Natural killer cell (primary cell): ENCODE data around the gene KDM6A. TPM values are rescaled to one million over a fixed set of nuclear protein-coding genes. Genes with fewer than 3 reads are reported as not detected.

Experiments
- ATAC-seq, 3 donors: fragments of 150-1000 bp in 2 of 3; fragments of 200-7000 bp in 1 of 3; cut with Tn5 transposase; 1 replicate in 1 of 3; 2 replicates in 2 of 3; pipeline ENCODE4 v1.10.0; 2021; ENCODE audit warnings: mild to moderate bottlenecking in 2 of 3, moderate library complexity in 2 of 3
- DNase-seq, 2 donors: peaks; one replicate each; pipeline versions ENCODE4 v3.0.0 to v3.0.0-alpha.2; 2013 to 2021; ENCODE audit warnings: mixed read lengths in 1 of 2
- H3K27ac ChIP-seq: one replicate; pipeline ENCODE4 v1.5.1; 2013; ENCODE audit warnings: mild to moderate bottlenecking, low read length
- H3K27me3 ChIP-seq: one replicate; pipeline ENCODE4 v1.6.1; 2013; ENCODE audit warnings: low read length; ENCODE audit not compliant: control insufficient read depth, insufficient read depth
- H3K36me3 ChIP-seq: one replicate; pipeline ENCODE4 v1.6.1; 2013; ENCODE audit warnings: low read length; ENCODE audit not compliant: control insufficient read depth, insufficient read depth
- H3K4me1 ChIP-seq: one replicate; pipeline ENCODE4 v1.6.1; 2013; ENCODE audit warnings: low read length; ENCODE audit not compliant: control insufficient read depth, insufficient read depth
- H3K4me3 ChIP-seq: one replicate; pipeline ENCODE4 v1.5.1; 2013; ENCODE audit warnings: low read length
- H3K9me3 ChIP-seq: one replicate; pipeline ENCODE4 v1.6.1; 2013; ENCODE audit warnings: low read length; ENCODE audit not compliant: control insufficient read depth, insufficient read depth
- H3K27ac Mint-ChIP-seq, 2 donors: one replicate each; pipeline ENCODE4 v1.8.0; 2022; ENCODE audit warnings: mild to moderate bottlenecking in 2 of 2, mixed read lengths in 2 of 2, moderate library complexity in 1 of 2
- H3K27me3 Mint-ChIP-seq, 2 donors: one replicate each; pipeline ENCODE4 v1.8.0; 2022; ENCODE audit warnings: low read depth in 2 of 2, mixed read lengths in 2 of 2
- H3K36me3 Mint-ChIP-seq: one replicate; pipeline ENCODE4 v1.8.0; 2022; ENCODE audit warnings: mixed read lengths
- H3K4me1 Mint-ChIP-seq, 2 donors: one replicate each; pipeline ENCODE4 v1.8.0; 2022; ENCODE audit warnings: mixed read lengths in 2 of 2
- H3K4me3 Mint-ChIP-seq: one replicate; pipeline ENCODE4 v1.8.0; 2022; ENCODE audit warnings: mild to moderate bottlenecking, moderate library complexity, mixed read lengths
- H3K9me3 Mint-ChIP-seq, 2 donors: one replicate each; pipeline ENCODE4 v1.8.0; 2022; ENCODE audit warnings: mixed read lengths in 2 of 2
- WGBS: methylation state at CpG from one replicate; pipeline ENCODE4 v1.1.7; 2013; ENCODE audit warnings: missing lambda C conversion rate; ENCODE audit not compliant: insufficient coverage; 5-methylcytosine and 5-hydroxymethylcytosine counted together
- intact Hi-C: fragments of 100-400 bp; cut with micrococcal nuclease; formaldehyde crosslinking; loops from one replicate; pipeline ENCODE4 v1.14.2; 2022
- total RNA-seq, 4 donors: library from RNA; stranded (reverse); fragments of 120-200 nt in 1 of 4; gene quantifications; one replicate each; pipeline versions ENCODE4 v1.2.3 to v1.2.4, GENCODE V29; 2013 to 2022
- TF ChIP-seq, protein P1 (sequence below): fragments of 200-600 bp; IDR thresholded peaks from one replicate; pipeline ENCODE4 v1.8.0; 2022; ENCODE audit warnings: antibody characterized with exemption

The KDM6A gene
- total RNA-seq, 3 donors from 2014 or later (not counting 1 experiment from before 2014, with no cell fraction given): 60.8 to 121 (median 73.1) TPM

DNA sequence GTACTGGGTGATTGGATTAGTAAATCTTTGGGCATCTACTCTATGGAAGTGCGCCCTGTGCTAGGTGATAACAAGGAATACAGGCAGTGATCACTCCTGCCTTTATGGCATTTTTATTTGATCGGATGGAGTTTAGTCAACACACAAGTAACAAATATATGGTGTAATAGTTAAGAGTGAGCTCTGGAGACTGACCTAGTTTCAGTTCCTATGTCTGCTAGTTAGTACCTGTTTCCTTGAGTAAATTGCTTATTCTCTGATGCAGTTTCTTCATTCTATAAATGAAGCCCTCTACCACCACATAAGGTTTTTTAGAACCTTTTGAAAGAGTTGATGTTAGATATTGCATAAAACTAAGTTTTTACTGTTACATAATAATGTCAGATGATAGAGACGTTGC, 134.6 kb downstream of the KDM6A start:
- H3K27ac ChIP-seq: no peak overlapping the region
- intact Hi-C loops: no loop called here
- H3K4me3 ChIP-seq: no peak overlapping the region
- peaks cover 4% of the 10 kb centered on the region for H3K9me3 ChIP-seq
- H3K4me1 Mint-ChIP-seq: peaks cover 45 to 78% of the 10 kb centered on the region in 2 donors
- no peaks in the 10 kb centered on the region for H3K36me3 Mint-ChIP-seq
- H3K4me3 Mint-ChIP-seq: peak overlapping the region; percentile 35
- DNase-seq (no peak), ATAC-seq (peak in 2 of 3 donors; percentile 48 to 64)
- WGBS: 67% methylated on average over 2 of the region's 3 CpGs
- H3K27me3 Mint-ChIP-seq: no peaks in the 10 kb centered on the region
- no peaks in the 10 kb centered on the region for H3K27me3 ChIP-seq
- peaks cover 3% of the 10 kb centered on the region in 2 donors for H3K9me3 Mint-ChIP-seq
- no peaks in the 10 kb centered on the region for H3K36me3 ChIP-seq
- no peaks in the 10 kb centered on the region for H3K4me1 ChIP-seq
- TF ChIP-seq, protein P1, sequence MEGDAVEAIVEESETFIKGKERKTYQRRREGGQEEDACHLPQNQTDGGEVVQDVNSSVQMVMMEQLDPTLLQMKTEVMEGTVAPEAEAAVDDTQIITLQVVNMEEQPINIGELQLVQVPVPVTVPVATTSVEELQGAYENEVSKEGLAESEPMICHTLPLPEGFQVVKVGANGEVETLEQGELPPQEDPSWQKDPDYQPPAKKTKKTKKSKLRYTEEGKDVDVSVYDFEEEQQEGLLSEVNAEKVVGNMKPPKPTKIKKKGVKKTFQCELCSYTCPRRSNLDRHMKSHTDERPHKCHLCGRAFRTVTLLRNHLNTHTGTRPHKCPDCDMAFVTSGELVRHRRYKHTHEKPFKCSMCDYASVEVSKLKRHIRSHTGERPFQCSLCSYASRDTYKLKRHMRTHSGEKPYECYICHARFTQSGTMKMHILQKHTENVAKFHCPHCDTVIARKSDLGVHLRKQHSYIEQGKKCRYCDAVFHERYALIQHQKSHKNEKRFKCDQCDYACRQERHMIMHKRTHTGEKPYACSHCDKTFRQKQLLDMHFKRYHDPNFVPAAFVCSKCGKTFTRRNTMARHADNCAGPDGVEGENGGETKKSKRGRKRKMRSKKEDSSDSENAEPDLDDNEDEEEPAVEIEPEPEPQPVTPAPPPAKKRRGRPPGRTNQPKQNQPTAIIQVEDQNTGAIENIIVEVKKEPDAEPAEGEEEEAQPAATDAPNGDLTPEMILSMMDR: no peak
- H3K27ac Mint-ChIP-seq: peak overlapping the region in 1 of 2 donors; percentile 69

DNA sequence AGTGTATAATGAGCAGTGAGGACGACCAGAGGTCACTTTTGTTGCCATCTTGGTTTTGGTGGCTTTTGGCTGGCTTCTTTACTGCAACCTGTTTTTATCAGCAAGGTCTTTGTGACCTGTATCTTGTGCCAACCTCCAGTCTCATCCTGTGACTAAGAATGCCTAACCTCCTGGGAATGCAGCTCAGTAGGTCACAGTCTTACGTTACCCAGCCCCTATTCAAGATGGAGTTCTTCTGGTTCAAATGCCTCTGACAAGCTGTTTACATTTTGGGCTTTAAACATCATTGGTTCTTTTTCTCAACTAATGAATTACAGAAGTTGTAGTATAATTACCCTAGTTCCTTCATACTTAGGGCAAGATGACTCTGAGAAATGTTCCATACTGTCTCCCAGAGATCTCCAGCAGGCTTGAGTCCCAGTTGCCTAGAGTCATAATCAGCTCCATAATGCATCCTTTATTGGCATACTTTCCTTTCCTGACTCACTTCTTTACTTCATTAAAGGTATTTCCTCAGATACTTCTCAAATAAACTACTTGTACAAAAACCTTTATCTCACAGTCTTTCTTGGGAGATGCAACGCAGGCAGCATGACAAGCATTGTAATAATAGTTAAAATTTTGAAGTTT, 136.5 kb downstream of the KDM6A start:
- no peak overlapping the region for H3K4me3 ChIP-seq
- H3K4me1 ChIP-seq: no peaks in the 10 kb centered on the region
- Mint-ChIP-seq H3K9me3 (peaks cover 3% of the 10 kb centered on the region in 2 donors), H3K27ac (peak overlapping the region in 1 of 2 donors; percentile 62), H3K4me3 (no peak overlapping the region), H3K4me1 (peaks cover 45 to 78% of the 10 kb centered on the region in 2 donors), H3K27me3 (no peaks in the 10 kb centered on the region), H3K36me3 (no peaks in the 10 kb centered on the region)
- peaks cover 4% of the 10 kb centered on the region for H3K9me3 ChIP-seq
- no peaks in the 10 kb centered on the region for H3K27me3 ChIP-seq
- intact Hi-C loops: no loop called here
- no peaks in the 10 kb centered on the region for H3K36me3 ChIP-seq
- TF ChIP-seq, protein P1: no peak
- 93% methylated on average over 2 of the region's 3 CpGs for WGBS
- DNase-seq (no peak), ATAC-seq (no peak)
- H3K27ac ChIP-seq: no peak overlapping the region

DNA sequence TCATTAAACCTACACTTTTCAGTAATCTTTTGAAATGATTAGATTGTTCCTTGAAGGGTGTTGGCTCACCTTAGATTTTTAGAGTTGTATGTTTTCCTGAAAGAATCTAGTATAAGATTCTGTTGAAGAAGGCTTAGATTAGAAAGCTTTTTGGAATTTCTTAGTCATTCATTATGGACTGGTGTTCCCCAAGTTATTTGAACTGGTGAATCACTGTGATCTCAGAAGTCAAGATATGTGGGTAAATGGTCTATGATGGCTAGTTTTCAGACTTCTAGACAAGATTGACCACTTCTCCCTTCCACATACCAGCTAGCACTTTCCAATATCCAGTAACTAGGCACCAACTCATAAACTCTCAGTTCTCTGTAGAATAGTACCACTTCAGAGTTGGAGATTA, 138.1 kb downstream of the KDM6A start:
- H3K9me3 ChIP-seq: peaks cover 4% of the 10 kb centered on the region
- ATAC-seq: no peak
- H3K27ac Mint-ChIP-seq: no peak overlapping the region
- no peak overlapping the region for H3K4me3 Mint-ChIP-seq
- H3K4me3 ChIP-seq: no peak overlapping the region
- no peaks in the 10 kb centered on the region for H3K36me3 ChIP-seq
- no peak for DNase-seq
- no peaks in the 10 kb centered on the region for H3K4me1 ChIP-seq
- H3K36me3 Mint-ChIP-seq: no peaks in the 10 kb centered on the region
- H3K4me1 Mint-ChIP-seq: peaks cover 38 to 77% of the 10 kb centered on the region in 2 donors
- TF ChIP-seq, protein P1: no peak
- H3K27me3 ChIP-seq: no peaks in the 10 kb centered on the region
- H3K9me3 Mint-ChIP-seq: peaks cover 3% of the 10 kb centered on the region in 2 donors
- intact Hi-C loops: no loop called here
- no peak overlapping the region for H3K27ac ChIP-seq
- H3K27me3 Mint-ChIP-seq: no peaks in the 10 kb centered on the region

DNA sequence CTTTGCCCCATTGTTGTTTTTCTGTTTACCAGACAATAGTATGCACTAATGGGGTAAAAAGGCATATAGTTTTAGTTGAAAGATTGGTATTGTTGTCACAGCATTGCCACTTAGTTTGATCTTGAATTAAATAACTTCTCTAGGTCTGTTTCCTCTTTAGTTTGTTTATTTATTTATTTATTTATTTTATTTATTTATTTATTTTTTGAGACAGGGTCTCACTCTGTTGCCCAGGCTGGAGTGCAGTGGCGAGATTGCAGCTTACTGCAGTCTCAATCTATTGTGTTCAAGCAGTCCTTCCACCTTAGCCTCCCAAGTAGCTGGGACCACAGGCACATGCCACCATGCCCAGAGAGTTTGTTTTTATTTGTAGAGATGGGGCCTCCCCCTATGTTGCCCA, 138.6 kb downstream of the KDM6A start:
- DNase-seq (no peak), ATAC-seq (no peak)
- Histone ChIP-seq H3K27me3 (no peaks in the 10 kb centered on the region), H3K27ac (no peak overlapping the region), H3K36me3 (no peaks in the 10 kb centered on the region), H3K9me3 (no peaks in the 10 kb centered on the region), H3K4me1 (no peaks in the 10 kb centered on the region), H3K4me3 (no peak overlapping the region)
- Mint-ChIP-seq H3K27ac (no peak overlapping the region), H3K4me3 (no peak overlapping the region), H3K27me3 (no peaks in the 10 kb centered on the region), H3K4me1 (peaks cover 33 to 72% of the 10 kb centered on the region in 2 donors), H3K36me3 (no peaks in the 10 kb centered on the region), H3K9me3 (no peaks in the 10 kb centered on the region)
- TF ChIP-seq, protein P1: no peak
- intact Hi-C loops: no loop called here
- 100% methylated on average over 1 of the region's 1 CpG for WGBS
